Measurements from ENCODE around the gene ADAMTS2. TPM values are rescaled to one million over a fixed set of nuclear protein-coding genes. Genes with fewer than 3 reads are reported as not detected.

Gene ADAMTS2
- total and polyA plus RNA-seq, 12 donors = 4.3 to 70.3 (median 22.4) TPM

GRCh38 chr5:179344431-179345182, 654 bp downstream of the ADAMTS2 start:
- Histone ChIP-seq H3K36me3 (replicated peaks in 1 of 2) (no peaks in the 10 kb centered on the region), H3K27ac (peak overlapping the region in 4 of 5 donors; percentile 15 to 86 (median 56)), H3K27me3 (peaks cover 10% of the 10 kb centered on the region), H3K4me1 (replicated peaks in 1 of 2) (peaks cover 0 to 6% of the 10 kb centered on the region in 2 donors), H3K4me3 (peak overlapping the region in 3 of 4 donors; percentile 30 to 64 (median 34)), H3K9me3 (replicated peaks in 1 of 3) (no peaks in the 10 kb centered on the region)
- intact Hi-C loops (cut with DNase I) = loop anchor here in 1 of 2 donors (10.0 kb wide), 1 partner anchor 150 kb away; no protein-coding TSS in a partner anchor
- 1 to 2% (median 1%) methylated on average over 15 to 85 of the region's 85 CpGs for WGBS, 4 donors
- DNase-seq = no peak
- TF ChIP-seq, protein P1, sequence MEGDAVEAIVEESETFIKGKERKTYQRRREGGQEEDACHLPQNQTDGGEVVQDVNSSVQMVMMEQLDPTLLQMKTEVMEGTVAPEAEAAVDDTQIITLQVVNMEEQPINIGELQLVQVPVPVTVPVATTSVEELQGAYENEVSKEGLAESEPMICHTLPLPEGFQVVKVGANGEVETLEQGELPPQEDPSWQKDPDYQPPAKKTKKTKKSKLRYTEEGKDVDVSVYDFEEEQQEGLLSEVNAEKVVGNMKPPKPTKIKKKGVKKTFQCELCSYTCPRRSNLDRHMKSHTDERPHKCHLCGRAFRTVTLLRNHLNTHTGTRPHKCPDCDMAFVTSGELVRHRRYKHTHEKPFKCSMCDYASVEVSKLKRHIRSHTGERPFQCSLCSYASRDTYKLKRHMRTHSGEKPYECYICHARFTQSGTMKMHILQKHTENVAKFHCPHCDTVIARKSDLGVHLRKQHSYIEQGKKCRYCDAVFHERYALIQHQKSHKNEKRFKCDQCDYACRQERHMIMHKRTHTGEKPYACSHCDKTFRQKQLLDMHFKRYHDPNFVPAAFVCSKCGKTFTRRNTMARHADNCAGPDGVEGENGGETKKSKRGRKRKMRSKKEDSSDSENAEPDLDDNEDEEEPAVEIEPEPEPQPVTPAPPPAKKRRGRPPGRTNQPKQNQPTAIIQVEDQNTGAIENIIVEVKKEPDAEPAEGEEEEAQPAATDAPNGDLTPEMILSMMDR (IDR thresholded peaks at IDR 0.05) = no peak
- no peak for TF ChIP-seq POLR2A (IDR thresholded peaks at IDR 0.05)

DNA sequence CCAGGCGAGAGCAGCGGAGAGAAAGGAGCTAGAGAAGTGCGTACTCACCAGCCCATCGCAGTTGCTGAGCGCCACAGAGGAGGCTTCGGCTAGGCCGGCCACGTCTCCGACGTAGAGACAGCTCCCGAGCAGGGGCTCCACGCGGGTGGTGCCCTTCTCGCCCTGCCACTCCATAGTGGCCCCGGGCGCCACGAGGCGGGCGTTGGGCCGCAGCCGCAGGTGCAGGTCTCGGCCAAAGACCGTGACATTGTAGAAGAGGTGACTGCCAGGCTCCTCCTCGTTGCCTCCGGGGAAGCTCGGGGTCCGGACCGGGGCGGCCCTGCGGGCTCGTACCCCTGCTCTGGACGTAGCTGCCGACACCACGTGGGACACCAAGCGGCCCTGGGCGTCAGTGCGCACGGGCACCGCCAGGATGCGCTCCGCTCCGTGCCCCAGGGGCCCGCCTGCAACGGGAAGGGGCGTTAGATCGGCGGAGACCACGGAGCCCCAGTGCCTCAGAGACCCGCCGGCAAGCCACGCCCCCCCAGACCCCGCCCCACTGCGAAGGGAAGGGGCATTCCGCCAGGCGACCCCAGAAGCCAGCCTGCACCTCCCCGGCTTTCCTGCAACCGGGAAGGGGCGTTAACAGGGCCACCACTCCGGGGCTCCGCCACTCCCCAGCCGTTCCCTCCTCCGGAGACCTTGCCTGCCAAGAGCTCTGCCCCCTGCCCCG, 1.4 kb downstream of the ADAMTS2 start:
- TF ChIP-seq POLR2A (IDR thresholded peaks at IDR 0.05) = no peak
- TF ChIP-seq, protein P1 (IDR thresholded peaks at IDR 0.05) = peak in 5 of 6 experiments; percentile 19 to 45 (median 41)
- H3K27ac ChIP-seq = peak overlapping the region in 3 of 5 donors; percentile 40 to 86 (median 71)
- no peaks in the 10 kb centered on the region for H3K9me3 ChIP-seq (replicated peaks in 1 of 3)
- H3K4me3 ChIP-seq = peak overlapping the region in 2 of 4 donors; percentile 34 to 64
- H3K4me1 ChIP-seq (replicated peaks in 1 of 2) = peaks cover 0 to 6% of the 10 kb centered on the region in 2 donors
- H3K27me3 ChIP-seq = peaks cover 10% of the 10 kb centered on the region
- H3K36me3 ChIP-seq (replicated peaks in 1 of 2) = no peaks in the 10 kb centered on the region
- peak in 2 of 7 donors; percentile 22 to 24 for DNase-seq
- WGBS, 4 donors = 3 to 23% (median 6%) methylated on average over 6 to 63 of the region's 63 CpGs
- intact Hi-C loops (cut with DNase I) = loop anchor here in 1 of 2 donors (10.0 kb wide), 1 partner anchor 151 kb away; no protein-coding TSS in a partner anchor

DNA sequence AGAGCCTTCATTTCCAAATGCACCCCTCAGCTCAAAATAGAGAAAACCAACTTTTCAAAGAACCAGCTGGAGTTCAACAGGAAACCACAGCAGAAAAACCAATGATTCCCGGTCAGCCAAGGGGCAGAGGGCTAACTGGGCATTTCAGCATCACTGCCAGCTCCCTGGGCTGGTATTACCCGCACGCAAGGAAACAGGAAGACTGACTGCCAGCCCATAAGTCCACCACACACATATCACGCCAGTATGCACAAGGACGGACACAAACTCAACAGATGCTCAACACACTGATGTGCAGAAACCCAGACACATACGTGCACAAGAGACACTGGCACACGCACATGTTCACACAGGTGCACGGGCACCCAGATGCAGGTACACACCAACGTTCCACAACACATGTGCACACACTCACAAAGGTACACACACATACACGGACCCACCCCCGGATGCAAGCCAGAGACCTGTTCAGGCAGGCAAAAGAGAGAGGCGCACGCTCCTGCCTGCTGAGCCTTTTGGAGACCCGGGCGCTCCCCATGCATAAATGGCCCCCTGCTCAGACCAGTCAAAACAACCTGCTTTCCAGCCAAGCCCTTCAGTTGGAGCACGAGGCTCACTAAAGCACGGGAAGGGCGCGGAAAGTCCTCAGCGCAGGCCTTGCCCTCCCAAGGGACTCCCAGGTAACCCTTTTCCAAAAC, 2.1 kb downstream of the ADAMTS2 start:
- Histone ChIP-seq H3K27ac (peak overlapping the region in 1 of 5 donors; percentile 36), H3K9me3 (replicated peaks in 1 of 3) (no peaks in the 10 kb centered on the region), H3K27me3 (peaks cover 10% of the 10 kb centered on the region), H3K4me3 (peak overlapping the region in 1 of 4 donors; percentile 64), H3K4me1 (replicated peaks in 1 of 2) (peaks cover 0 to 6% of the 10 kb centered on the region in 2 donors), H3K36me3 (replicated peaks in 1 of 2) (no peaks in the 10 kb centered on the region)
- 12 to 35% (median 28%) methylated on average over 6 to 20 of the region's 20 CpGs for WGBS, 4 donors
- DNase-seq = no peak
- intact Hi-C loops (cut with DNase I) = loop anchor here in 1 of 2 donors (10.0 kb wide), 1 partner anchor 152 kb away; no protein-coding TSS in a partner anchor
- no peak for TF ChIP-seq POLR2A (IDR thresholded peaks at IDR 0.05)
- TF ChIP-seq, protein P1 (IDR thresholded peaks at IDR 0.05) = no peak
